ENCODE data around the gene SLC17A7.

- TF ChIP-seq CTCF (IDR thresholded peaks at IDR 0.05; ENCODE audit: low read depth, low read length, poor library complexity, severe bottlenecking) (no peak), EZH2phosphoT487 (IDR thresholded peaks at IDR 0.05; ENCODE audit: borderline replicate concordance, low read length) (no peak)
Measured at GRCh38 chr19:49382639-49383038, 58.7 kb downstream of the SLC17A7 start.
